SKM-1 treated with dmso at 0.1 percent for 144 hours (cell line): ENCODE results near the gene SPEF1.

Source experiments
- DNase-seq: peaks from one replicate; lab custom pipeline; 2025; ENCODE audit not compliant: unreplicated experiment; lab: John Stamatoyannopoulos, UW

SPEF1 gene

DNA sequence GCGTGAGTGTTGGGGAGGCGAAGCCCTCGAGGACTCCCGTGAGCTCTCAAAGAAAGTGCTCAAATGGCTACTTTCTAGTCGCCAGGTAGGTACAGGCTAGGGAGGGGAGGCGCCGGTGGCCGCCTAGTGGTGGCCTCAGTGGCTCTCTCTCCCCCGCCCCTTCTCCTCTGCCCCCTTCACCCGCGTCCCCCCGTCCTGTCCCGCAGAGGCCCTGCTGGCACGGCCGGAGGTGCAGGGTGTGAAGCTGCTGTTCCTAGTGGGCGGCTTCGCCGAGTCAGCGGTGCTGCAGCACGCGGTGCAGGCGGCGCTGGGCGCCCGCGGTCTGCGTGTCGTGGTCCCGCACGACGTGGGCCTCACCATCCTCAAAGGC, 30.0 kb downstream of the SPEF1 start:
- DNase-seq: no peak

DNA sequence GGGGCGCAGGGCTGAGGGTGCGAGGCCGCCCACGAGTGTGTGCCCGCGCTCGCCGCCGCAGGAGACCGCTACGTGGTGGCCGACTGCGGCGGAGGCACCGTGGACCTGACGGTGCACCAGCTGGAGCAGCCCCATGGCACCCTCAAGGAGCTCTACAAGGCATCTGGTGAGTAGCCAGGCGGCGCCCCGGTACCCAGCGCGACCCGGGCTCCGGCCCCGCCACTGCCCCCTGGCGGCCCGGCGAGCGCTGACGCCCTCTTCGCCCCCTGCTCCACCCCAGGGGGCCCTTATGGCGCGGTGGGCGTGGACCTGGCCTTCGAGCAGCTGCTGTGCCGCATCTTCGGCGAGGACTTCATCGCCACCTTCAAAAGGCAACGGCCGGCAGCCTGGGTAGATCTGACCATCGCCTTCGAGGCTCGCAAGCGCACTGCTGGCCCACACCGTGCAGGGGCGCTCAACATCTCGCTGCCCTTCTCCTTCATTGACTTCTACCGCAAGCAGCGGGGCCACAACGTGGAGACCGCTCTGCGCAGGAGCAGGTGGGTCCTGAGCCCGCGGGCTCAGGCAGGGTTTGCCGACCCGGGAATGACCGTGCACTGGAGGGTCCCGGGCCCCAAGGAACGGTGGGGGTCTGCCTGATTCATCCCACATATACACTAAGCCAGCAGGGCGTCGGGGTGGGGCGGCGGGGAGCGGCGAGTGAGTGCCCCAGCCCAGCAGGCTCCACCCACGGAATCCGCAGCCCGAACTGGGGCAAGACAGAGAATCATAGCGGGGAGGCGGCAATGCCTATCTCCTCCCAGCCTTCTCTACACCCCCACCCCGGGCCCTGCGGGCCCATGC, 31.3 kb downstream of the SPEF1 start:
- DNase-seq: no peak

DNA sequence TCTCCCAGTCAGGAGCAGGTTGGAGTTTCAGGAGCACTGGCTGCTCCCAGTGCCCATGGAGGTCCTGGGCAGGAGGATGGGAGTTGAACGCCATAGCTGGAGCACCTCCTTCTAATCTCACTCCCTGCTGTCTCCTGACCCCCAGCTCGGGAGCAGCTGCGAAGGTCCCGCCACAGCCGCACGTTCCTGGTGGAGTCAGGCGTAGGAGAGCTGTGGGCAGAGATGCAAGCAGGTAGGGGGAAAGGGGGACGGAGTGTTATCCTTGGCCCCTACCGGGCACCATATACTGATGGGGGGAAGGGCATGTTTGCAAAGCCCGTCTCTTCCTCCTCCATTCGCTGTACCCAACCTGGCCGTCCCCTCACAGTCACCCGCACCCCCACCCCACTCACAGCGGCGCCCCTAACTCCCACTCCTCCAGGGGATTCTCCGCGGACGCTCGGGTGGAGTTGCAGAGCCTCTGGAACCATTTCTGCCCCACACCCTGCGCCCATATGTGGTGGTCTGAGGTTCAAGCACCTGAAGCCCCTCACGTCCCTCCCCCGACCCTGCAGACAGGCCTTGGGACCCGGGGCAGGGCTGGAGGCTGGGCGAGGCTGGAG, 32.1 kb downstream of the SPEF1 start:
- DNase-seq: no peak

DNA sequence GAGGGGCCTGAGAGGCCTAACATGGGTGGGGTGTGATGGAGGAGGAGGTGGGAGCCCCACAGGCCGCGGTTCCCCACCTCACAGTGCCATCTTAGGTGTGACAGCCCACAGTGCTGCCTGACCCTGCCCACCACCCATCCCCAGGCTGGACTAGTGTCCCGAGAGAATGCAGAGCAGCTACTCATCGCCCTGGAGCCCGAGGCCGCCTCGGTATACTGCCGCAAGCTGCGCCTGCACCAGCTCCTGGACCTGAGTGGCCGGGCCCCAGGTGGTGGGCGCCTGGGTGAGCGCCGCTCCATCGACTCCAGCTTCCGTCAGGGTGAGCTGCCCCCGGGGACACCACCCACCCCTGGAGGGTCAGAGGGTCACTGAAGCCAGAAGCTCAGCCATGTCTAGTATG, 33.2 kb downstream of the SPEF1 start:
- no peak for DNase-seq

DNA sequence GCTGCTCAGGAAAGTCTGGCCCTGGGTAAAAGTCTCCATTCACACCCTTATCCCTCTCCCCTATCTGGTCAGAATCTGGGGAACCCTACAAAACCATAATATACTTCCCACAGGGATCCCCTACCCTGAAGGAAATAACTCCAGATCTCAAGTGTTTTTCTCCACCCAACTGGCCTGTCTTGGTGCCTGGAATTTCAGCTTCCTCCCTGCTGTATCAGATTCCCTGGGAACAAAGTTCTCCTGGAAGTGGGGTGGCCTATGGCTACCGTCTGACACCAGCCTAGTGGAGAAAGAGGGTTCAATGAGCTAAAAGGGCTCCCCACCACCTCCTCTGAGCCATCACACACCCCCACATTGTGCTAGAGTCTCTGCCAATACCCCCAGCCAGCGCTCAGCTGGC, 33.8 kb downstream of the SPEF1 start:
- no peak for DNase-seq

DNA sequence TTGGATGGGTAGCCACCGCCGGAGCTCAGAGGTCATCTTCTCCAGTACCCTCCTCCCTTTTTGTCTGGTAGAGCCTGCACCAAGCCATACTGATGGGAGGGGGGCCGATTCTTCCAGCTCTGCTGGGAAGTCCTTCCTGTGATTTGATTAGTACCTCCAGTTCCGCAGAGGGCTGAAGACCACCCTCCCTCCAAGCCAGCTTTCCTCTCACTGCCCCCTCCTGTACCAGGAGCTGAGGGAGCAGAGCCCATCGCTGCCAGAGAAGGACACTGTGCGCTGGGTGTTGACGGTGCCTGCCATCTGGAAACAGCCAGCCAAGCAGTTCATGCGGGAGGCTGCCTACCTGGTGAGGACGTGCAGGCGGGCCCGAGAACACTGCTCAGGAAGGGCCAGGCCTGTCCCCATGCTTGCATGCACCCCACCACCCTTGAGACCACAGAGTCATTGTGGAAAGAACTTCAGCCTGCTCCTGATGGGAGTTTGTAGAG, 35.5 kb downstream of the SPEF1 start:
- no peak for DNase-seq

DNA sequence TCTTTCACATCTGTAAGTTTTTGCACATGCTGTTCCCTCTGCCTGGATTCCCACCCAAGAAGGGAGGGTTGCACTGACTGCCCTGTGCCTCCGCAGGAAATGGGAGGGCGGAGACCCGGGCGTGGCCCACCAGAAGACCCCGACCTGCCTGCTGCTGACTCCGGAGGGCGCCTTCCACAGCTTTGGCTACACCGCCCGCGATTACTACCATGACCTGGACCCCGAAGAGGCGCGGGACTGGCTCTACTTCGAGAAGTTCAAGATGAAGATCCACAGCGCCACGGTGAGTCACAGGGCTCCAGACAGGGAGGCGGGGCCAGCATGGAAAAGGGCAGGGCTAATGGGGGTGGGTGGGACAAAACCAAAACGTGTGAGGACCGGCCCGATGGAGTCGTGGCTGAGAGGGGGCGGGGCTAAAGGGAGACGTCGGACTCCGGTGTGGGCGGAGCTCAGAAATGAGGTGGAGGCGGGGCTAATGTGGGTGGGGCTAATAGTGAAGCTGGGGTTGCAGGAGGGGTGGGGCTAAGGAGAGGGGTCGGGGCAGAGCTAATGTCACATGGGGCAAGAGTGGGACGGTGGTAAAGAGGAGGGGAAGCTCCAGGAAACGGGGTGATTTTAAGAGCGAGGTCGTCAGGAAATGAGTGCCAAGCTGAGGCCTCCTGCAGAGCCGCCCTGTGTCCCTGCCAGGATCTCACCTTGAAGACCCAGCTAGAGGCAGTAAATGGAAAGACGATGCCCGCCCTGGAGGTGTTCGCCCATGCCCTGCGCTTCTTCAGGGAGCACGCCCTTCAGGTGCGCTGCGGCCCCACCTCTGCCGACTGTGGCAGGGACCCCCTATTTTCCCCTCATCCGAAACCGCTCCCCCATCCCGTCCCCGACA, 36.2 kb downstream of the SPEF1 start:
- no peak for DNase-seq

DNA sequence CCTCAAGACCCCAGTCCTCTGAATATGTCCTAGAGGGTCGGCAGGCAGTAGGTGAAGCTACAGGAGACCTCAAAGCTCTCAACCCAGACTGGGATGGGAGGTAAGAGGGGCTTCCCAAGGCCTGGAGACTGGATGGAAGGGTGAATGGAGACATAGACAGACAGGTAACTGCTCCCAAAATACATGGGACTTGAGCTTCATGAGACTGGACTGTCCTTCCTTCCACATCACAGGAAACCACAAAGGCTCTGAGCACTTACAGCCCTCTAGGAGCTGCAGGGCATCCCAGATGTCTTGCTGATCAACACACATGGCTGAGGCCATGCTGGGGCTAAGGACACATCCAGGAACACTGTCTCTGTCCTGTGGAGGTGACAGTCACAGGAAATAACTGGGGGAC, 37.2 kb downstream of the SPEF1 start:
- DNase-seq: no peak

DNA sequence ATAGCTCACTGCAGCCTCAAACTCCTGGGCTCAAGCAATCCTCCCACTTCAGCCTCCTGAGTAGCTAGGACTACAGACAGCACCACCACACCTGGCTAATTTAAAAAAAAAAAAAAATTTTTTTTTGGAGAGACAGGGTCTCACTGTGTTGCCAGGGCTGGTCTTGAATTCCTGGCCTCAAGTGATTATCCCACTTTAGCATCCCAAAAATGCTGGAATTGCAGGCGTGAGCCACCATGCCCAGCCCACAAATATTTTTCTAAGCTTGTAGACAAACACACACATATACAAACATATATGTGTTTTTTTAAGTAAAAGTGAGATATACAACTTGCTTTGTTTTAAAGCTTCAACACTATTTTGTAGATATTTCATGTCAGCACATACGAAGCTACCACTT, 38.0 kb downstream of the SPEF1 start:
- DNase-seq: no peak

DNA sequence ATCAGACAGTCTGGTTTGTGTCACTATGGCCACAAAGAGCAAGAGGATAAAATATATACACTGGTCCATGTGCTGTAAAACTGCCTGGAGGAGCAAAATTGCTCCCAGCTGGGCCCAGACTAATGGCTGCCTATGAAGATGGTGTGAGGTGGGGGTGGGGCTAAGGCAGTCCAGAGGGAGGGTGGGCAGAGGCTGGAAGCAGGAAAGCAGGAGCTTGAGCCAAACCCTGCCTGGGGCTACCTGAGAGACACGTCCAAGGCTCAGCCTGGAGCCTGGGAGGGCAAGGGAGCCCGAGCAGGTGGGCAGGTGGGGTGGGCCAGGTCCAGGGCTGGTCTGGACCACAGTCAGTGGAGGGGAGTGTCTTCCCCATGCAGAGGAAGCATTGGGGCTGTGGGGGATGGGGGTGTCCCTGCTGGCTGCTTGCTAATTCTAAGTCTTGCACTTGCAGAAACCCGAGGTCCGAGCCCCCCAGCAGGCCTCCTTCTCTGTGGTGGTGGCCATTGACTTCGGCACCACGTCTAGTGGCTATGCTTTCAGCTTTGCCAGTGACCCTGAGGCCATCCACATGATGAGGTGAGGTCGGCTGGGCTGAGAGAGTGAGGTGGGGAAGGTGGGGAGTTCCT, 39.3 kb downstream of the SPEF1 start:
- no peak for DNase-seq

DNA sequence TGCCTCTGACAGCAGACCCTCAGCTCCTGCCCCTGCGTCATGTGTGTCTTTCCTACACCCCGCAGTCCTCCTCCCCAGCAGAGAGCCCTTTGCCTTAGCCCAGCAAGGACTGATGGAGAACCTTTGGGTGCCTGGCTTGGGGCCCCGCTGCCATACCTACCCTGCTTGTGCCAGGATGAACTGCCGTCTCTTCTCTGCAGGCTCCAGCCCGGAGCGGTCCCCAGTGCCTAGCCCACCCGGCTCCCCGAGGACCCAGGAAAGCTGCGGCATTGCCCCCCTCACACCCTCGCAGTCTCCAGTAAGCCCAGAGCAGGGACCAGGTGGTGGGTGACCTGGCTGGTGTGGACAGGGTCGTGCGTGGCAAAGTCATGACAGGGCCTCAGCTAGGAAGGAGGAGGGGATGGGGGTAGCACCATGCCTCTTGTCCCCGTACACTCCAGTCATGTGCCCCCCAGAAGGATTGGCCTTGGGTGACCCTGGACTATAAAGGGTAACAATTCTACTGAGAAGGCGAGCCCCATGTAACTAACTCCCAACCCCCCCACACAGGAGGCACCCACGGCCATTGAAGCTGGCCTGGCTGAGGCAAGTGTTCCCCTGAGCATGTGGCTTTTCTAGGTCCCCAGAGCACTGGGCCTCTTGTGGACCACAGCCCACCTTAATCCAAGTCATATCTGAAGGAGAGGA, 40.5 kb downstream of the SPEF1 start:
- no peak for DNase-seq

DNA sequence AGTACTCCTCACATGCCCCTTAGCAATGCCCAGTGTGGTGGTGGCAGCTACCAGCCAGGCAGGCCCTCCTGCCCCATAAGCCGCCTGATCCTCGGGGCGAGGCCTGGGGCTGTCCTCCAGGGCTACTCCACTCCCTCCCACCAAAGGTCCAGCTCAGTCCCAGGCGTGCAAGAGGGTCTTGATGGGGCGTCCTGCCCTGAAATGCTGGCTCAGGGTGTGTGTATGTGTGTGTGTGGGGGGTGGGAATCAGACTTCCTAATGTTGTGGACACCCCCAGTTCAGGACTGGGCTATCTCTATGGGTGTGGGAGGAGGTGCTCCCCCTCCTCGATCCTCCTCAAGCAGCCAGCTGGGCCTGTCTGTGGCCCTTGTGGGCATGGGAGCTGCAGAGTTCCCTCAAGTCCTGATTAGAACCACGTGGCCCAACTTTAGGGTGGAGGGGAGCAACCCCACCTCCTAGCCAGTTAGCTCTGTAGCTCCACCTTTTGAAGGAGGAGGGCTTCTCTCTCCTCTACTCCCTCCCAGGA, 41.3 kb downstream of the SPEF1 start:
- no peak for DNase-seq

DNA sequence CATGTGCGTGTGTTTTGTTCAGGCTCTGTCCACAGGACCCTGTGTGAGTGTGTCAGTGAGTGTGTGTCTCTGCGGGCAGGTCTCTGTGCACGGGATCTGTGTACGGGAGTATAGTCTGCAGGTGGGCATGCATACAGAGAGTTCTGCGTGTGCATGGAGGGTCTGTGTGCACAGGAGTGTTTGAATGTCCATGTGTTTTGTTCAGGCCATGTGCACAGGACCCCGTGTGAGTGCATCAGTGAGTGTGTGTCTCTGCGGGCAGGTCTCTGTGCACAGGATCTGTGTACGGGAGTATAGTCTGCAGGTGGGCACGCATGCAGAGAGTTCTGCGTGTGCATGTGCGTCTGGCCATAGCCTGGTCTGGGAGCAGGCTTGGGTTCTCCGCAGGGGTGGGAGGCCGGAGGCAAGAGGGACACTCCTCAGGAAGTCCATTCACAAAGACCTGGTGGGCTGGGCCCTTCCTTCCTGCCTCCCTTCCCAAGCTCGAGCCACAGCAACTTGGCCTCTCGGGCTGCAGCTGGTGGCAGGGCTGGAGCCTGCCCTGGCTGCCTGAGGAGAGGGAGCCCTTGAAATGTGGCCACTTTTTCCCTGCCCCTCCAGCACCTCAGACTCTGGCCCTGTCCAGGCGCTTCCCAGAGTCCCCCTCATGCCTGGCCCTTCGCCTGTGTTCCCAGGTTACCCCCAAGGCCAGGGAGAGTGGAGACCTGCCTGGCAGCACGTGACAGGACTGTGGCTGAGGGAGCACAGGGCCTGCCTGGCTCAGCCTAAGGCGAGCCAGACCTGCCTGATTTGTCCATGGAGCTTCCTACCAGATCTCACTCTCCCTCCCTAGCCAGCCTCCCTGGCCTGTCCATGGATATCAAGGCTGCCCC, 42.0 kb downstream of the SPEF1 start:
- no peak for DNase-seq

DNA sequence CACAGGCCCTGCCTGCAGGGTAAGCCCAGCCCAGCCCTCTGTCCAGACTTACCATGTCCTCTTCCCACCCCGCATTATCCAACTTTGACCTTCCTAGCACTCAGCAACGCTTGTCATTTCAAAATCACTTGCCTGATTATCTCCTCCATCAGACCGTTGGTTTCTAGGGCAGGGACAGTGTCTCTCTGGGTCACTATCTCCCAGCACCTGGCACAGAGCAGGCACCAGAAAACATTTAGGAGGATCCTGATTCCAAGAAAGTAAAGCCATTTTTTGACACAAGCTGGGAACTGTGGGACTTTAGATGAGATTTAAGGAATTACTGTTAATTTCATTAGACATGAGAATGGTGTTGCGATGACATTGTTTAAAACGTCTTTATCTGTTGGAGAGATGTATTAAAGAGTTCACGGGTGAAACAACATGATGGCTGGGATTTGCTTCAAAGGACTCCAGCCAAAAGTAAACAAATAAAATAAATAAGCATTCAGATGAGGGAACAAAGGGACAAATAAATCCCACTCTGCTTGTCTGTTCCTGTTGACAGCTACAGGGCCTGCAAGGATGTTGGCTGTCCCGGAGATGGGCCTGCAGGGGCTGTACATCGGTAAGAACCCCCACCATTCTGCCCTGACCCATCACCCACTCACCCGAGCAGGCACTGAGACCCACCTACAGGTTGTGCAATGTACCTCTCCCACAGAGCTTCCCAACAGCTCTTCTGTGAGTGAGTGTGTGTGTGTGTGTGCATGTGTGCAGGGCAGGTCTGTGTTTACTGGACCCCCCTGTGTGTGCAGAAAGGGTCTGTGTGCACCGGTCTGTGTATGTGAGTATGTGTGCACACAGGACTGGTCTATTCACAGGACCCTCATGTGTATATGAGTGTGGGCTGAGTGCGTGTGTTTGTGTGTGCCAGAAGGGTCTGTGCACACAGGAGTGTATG, 42.9 kb downstream of the SPEF1 start:
- no peak for DNase-seq

DNA sequence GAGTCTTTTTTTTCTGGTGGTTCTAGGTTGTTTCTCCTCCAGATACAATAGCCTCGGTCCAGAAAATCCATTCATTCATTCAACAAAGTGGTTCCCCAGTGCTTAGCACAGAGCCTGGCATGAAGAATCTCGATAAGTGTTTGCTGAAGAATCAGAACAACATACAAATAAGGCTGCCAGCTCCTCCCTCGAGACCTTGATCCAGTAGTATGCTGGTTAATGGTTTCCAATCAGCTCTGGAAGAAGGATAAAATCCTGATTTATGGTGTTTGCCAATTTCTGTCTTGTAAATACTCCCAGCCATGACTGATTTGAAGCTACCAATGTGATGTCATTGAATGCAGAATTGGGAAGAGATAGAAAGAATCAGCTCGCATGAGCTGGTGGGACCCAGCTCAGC, 45.5 kb downstream of the SPEF1 start:
- DNase-seq: no peak

DNA sequence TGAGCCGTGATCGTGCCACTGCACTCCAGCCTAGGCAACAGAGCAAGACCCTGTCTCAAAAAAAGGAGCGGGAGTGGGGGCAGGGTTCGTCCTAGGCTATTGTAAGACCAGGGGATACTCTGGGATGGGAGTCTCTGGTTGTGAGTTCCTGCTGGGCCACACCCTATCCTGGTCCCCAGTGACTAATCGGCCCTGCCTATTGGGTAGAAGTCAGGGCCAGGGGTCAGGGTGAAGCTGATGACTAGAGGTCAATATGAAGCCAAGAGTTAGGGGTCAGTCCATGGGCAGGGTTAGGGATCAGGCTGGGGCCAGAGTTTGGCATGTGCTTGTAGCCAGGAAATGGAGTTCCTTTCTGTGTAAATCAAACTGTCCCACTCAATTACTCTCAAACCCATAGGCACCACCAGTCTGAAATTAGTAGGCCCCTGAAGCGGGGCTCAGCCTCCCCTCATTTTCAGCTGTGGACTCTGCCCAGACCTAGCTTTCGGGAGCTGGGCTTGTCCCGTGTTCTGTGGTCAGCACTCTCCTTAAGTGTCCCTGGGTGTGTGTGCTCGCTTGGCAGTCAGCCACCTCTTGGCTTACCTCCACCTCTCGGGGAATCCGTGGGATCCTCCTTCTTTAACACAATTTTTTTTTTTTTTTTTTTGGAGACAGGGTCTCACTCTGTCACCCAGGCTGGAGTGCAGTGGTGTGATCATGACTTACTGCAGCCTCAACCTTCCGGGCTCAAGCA, 47.0 kb downstream of the SPEF1 start:
- DNase-seq: no peak

DNA sequence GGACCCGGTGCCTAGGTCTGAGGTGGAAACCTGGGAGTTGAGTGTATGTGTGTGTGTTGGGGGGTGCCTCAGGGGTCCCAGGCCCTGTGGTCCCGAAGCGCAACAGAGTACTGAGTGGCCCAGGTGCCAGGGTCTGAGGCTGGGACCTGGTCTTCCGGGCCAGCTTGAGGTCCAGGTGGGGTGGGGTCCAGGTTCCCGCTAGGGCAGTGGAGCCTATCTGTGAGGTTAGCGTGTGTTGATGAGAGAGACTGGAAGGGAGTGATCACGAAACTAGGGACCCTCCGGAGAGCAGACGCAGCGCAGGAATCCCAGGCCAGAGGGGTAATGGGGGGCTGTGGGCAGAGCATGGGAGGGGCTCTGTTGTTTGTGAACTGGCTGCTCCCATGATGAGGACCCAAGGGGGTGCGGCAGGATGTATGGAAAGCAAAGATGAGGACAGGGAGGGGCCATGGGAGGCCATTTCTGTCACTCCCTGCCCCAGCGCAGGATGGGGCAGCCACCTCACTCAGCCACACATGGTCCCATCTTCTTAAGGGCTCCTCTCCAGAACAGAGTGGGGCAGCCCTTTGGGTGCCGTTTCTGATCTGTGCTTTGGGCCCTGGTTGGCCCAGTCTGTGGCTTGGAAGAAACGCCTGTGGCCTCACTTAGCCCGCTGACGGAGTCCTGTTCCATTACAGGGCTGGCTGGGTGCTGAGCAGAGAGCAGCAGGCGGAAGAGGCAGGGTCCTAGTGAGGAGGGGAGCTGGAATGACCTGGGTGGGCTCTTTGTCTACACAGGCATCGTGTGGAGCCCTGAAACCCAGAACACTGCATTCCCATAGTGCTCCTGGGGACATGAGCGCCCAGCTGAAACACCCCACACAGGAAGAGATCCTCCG, 47.9 kb downstream of the SPEF1 start:
- DNase-seq: no peak
